Stimulated activated CD4-positive, alpha-beta T cell treated with anti-CD3 and anti-CD28 coated beads, Interleukin-1b, Interleukin-23, amount 100 ng/mL, for 24 hours (primary cell): ENCODE data around the gene LLGL2.
"Not testable (repeated sequence)": the region's sequence is repeated elsewhere in the genome, so short reads cannot be mapped to it uniquely, and the experiment has no call there.

Experiments used
- DNase-seq, 4 experiments: peaks; one replicate each; pipeline ENCODE4 v3.0.0-alpha.2; 2020; ENCODE audit warnings: low read depth in 4 of 4, low spot score in 1 of 4

LLGL2 gene, protein sequence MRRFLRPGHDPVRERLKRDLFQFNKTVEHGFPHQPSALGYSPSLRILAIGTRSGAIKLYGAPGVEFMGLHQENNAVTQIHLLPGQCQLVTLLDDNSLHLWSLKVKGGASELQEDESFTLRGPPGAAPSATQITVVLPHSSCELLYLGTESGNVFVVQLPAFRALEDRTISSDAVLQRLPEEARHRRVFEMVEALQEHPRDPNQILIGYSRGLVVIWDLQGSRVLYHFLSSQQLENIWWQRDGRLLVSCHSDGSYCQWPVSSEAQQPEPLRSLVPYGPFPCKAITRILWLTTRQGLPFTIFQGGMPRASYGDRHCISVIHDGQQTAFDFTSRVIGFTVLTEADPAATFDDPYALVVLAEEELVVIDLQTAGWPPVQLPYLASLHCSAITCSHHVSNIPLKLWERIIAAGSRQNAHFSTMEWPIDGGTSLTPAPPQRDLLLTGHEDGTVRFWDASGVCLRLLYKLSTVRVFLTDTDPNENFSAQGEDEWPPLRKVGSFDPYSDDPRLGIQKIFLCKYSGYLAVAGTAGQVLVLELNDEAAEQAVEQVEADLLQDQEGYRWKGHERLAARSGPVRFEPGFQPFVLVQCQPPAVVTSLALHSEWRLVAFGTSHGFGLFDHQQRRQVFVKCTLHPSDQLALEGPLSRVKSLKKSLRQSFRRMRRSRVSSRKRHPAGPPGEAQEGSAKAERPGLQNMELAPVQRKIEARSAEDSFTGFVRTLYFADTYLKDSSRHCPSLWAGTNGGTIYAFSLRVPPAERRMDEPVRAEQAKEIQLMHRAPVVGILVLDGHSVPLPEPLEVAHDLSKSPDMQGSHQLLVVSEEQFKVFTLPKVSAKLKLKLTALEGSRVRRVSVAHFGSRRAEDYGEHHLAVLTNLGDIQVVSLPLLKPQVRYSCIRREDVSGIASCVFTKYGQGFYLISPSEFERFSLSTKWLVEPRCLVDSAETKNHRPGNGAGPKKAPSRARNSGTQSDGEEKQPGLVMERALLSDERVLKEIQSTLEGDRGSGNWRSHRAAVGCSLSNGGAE

DNA sequence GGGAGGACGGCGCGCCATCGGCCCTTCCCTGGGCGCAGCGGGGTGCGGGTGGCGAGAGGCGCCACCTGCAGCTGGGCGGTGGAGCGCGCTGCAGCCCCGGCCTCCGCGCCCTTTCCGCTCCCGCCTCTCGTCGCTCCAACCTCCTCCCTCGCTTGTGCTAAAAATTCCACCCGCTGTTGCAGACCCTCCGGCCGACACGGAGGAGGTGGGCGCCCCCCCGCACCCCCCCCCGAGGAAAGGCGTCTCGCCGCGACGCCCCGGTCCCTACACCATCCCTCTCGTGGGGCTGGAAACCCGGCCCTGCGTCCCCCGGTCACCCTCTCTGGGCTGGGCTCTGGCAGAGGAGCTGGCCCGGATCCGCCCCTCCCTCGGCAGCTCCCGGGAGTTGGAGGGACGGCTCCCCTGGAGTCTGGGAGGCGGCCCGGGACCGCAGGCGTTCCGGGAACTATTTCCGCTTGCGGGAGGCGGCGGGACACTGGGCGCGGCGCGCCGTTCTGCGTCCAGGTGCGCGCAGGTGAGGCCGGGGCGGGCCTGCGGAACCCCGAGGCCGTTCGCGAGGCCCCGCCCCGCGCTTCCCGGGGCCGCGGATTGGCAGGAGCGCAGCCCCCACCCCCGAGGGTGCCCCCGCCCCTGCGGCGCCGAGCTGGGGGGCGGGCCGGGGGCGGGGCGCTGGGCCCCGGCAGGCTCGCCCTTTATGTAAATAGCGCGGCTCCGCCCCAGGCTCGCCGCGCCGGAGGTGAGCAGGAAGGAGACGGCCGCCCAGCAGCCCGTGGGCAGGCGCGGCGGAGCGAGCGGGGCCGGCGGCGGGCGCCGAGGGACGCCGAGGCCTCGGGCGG, at the start of gene LLGL2:
LLGL2 (plus strand) TSS at position 728 of the 836 bp plus-strand sequence. CDS start 17,730 bp downstream, outside the sequence.
- DNase-seq = peak; percentile 38 to 75 (median 54)

DNA sequence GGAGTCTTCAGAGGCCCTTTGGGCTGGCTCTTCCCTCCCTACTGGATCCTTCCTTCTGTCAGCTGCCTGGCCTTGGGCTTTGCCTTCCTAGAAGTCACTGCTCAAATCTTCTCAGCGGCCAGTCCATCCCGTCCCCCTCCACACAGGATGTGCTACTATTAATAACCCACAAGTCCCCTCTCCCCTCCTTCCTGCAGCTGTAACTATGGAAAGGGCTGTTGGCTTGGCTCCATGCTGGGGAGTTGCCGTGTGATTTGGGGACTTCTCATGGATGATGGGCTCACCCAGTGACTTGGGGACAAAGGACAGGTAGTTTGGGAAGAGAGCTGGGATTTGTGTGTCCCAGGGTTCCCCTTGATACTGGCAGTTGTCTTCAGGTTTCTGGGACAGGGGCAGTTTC, 49.6 kb upstream of the LLGL2 start:
- no peak for DNase-seq

DNA sequence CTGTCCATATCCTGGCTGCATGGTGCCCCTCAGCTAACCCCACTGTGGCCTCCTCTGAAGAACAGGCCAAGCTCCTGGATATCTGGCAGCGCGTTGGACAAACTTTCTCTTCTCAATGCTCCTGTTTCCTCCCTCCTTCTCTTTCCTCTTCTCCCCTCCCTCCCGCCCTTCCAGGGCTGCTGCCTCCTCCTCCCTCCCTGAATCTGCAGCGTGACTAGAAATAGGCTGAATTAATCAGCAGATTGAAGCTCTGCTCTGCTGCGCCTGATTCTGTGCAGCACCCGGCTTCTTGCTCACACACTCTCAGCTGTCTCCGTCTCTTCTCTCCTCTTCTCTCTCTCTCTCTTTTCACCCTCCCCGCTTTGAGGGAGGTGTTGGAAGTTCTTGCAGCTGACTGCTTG, 49.2 kb upstream of the LLGL2 start:
- no peak for DNase-seq

DNA sequence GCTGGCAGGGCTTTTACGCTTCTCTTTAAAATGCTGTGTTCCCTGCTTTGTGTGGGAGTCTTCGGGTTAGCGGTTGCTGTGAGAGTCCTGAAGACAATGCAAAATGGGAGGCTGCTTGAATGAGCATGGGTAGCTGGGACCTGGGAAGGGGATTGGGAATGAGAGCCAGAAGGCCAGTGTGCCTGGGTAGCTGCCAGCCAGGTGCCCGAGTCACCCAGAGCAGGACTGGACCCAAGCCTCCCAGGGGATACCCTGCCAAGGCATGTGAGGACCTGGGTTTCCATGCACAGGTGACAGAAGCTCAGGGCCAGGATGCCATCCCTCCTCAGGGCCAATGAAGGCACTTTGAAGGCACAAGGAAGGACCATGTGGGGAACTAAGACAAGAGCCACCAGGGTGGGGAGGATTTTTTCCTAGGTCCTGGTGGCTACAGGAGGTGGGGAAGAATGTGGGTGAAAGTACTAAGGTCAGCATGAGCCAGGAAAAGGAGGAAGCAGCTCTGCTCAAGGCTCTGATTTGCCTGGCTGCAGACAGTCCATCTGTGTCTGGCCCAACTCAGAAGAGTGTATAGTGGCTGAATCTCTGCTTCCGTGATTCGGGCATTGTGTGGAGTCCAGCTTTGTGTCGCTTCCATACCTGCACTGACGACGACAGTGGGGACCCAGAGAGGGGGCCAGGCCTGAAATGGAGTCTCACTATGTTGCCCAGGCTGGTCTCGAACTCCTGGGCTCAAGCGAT, 48.6 kb upstream of the LLGL2 start:
- DNase-seq = no peak

DNA sequence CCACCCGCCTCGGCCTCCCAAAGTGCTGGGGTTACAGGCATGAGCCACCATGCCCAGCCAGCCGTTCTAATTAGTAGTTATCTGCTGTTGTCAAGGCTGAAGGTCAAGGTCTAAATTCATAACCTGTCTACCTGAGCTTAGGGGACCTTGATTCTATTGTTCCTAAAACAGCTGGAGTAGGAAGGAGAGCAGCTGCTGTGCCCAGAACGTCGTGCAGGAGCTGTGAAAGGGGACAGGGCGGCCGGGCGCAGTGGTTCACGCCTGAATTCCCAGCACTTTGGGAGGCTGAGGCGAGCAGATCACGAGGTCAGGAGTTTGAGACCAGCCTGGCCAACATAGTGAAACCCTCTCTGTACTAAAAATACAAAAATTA, 48.0 kb upstream of the LLGL2 start:
- DNase-seq = not testable (repeated sequence)

DNA sequence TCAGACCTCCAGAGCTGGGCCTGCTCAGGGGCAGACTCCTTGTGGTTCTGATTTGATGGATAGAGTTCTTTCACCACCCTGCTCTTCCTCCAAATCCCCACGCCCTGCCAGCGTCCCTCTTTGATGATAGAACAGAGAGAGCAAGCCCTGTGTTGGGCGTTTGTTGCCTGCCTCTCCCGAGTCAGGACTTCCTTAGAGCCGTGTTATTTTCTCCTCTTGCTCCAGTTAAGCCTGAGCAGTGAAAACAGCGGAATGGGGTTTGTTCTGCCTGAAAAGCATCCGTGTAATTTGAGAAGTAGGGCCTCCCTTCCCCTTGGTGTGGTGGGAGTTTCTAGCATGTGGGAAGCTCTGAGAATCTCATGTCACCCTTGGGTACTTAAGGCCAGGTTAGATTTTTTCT, 47.0 kb upstream of the LLGL2 start:
- no peak for DNase-seq

DNA sequence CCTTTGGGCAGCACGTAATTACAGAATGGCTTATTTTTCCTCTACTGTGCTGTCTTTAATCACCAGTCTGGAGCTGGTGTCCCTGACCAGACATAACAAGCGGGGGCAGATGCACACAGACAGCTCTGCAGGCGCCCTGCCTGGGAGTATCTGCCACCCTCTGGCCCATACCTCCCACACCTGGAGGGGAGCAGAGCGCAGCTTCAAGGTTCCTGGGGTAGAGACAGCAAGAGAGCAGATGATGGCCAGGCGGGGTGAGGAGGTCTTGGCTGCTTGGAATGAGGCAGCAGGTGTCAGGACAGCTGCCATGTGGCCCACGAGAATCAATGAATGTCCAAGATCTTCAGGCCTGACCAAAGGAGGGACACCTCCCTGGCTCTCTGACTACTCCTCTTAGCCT, 45.2 kb upstream of the LLGL2 start:
- DNase-seq = no peak

DNA sequence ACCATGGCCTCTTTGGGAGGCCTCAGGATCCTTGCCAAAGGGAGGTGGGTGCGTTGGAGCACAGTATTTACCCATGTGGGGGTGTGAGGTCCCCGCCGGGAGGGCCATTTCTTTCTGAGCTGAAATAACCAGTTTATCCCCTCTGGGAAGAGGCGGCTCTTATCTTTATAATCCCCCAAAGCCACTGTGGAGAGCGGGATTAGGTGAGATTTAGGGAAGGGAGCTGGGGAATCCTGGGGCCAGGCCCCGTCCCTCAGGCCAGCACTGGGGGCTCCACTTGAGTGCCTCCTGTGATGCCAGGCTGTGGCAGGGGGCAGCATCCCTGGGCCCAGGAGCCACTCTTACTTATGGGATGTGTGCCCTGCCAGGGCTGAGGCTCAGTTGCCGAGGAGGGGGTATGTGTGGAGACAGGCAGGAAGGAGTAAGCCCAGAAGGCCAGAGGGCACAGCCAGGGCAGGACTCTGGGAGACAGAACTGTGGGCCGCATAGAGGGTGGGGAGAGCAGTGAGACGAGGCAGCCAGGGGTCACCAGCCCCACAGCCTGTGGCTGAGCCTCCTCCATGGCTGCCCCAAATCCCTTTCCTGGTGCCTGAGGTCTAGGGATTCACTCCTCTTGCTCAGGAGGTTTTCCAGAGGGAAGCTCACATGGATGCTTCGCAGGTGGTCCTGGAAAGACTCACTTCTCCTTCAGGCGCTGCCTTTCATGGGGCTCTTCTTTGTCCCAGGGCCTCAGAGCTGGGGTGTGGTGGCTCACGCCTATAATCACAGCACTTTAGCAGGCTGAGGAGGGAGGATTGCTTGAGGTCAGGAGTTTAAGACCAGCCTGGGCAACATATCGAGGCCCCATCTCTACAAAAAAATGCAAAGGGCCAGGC, 44.1 kb upstream of the LLGL2 start:
- no peak for DNase-seq

DNA sequence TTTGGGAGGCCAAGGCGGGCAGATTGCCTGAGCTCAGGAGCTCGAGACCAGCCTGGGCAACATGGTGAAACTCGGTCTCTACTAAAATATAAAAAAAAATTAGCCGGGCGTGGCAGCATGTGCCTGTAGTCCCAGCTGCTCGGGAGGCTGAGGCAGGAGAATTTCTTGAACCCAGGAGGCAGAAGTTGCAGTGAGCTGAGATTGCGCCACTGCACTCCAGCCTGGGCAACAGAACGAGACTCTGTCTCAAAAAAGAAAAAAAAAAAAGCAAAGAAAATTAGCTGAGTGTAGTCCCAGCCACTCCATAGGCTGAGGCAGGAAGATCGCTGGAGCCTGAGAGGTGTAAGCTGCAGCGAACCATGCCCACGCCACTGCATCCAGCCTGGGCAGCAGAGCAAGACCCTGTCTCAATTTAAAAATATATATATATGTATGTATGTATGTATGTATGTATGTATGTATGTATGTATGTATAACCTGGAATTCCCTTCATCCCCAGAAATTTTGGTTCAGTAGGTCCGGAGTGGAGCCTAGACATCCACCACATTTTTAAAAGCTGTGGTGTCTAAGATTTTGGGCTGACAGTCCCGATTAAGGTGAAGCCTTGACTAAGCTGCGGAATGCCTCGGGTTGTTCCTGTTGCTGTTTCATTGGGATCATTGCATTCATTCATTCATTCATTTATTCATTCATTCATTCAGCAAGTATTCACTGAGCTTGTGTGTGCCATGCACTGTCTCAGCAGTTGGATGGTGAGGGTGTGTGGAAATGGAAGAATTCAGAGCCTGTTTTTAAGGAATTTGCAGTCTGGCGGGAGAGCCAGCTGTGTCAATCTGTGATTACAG, 43.2 kb upstream of the LLGL2 start:
- DNase-seq = no peak

DNA sequence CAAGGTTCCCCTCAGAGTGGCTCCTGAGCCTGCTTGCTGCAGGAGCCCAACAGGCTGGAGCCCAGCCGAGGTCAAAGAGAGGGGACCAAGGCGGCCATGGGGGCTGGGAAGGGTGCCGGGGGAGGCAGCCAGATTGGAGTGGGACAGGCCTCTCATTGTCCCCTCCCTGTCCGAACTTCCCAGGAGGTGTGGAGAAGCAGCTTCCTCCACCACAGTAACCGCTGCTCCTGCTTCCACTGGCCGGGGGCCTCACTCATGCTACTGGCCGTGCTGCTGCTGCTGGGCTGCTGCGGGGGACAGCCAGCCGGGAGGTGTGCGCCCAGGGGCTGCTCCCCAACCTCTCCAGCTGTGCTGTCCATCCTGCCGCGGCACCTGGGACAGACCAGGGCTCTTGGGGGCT, 39.8 kb upstream of the LLGL2 start:
- DNase-seq = no peak

DNA sequence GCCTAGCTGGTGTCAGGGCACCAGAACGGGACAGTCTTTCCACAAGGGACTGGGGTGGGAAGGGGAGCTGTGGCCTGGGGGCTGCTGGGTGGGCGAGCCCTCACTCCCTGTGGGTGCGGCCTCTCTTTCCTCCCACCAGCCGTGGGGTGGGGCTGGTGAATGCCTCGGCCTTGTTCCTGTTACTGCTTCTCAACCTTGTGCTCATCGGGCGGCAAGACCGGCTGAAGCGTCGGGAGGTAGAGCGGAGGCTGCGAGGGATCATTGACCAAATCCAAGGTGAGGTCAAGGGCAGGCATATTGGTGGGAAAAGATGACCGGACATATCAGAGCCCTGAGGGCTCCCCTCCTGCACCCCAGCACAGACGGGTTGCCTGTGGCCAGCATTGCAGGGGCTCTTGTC, 39.3 kb upstream of the LLGL2 start:
- DNase-seq = no peak

DNA sequence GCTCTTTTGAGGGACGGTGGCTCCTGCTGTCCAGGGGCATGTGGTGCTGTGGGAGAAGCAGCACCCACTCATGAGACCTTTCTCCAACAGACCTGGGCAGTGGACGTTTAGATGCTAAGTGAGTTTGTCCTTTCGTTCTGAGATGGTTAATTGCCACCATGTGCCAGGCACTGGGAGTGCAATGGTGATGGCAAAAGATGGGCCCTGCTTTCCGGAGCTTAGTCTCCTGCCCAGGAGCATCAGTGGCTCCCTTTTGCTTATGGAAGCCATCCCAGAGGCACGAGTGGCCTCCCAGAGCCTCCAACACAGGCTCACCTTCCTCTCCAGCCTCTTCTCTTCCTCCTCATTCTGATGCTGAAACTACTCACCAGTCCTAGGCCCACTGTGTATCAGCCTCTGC, 38.5 kb upstream of the LLGL2 start:
- no peak for DNase-seq

DNA sequence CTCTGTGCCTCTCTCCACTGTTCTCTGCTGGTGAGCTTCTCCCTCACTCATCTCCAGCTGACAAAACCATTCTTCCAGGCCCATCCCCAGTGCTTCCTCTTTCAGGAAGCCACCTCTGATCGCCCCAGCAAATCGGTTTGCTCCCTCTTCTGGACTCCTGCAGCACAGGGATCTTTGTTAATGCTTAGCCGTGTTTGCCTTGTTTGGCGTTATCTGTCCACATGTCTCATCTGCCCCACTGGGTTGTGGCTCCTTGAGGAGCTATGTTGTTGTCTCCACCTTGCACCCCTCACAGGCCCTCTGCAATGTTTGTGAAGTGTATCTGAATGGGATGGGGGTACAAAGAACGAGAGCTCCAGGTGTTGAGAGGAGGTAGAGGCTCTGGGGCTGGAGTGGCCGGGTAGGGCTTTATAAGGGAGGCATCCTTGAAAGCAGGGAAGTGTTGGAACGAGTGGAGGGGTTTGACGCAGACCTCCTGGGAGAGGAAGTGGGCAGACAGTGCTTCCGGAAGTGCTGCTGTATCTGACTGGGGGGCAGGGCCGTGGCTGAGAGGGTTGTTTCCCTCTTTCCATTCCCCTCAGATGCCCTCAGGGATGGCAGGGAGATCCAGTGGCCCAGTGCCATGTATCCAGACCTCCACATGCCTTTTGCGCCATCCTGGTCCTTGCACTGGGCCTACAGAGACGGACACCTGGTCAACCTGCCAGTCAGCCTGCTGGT, 38.0 kb upstream of the LLGL2 start:
- peak in 3 of 4 experiments; percentile 7 to 12 (median 8) for DNase-seq

DNA sequence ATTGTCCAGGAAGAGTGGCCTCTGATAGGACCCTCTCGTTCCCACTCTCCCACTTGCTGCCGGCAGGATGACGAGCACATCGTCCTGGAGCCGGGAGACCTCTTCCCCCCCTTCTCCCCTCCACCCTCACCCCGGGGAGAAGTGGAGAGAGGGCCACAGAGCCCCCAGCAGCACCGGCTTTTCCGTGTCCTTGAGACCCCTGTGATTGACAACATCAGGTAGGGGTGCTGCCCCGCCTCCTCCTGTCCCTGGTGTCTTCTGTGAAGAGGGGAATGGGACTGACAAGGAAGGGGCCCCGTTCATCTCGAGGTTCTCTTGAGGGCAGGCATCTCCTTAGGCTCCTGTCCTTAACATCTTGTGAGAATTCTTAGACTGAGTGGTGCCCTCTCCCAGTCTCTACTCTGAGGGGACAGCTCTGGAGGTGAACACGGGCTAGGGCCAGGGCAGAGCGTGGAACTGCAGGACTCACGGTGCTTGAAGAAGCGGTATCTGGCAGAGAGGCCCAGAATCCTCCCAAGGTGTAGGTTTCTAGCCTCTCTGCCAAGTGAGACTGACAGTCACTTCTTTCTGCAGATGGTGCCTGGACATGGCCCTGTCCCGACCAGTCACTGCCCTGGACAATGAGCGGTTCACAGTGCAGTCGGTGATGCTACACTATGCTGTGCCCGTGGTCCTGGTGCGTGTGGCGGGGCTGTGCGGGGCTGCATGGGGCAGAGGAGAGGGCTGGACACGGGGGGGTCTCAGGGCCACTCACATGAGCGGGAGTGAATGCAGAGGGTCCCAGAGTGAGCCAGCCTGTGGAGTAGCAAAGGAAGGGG, 36.6 kb upstream of the LLGL2 start:
- no peak for DNase-seq

DNA sequence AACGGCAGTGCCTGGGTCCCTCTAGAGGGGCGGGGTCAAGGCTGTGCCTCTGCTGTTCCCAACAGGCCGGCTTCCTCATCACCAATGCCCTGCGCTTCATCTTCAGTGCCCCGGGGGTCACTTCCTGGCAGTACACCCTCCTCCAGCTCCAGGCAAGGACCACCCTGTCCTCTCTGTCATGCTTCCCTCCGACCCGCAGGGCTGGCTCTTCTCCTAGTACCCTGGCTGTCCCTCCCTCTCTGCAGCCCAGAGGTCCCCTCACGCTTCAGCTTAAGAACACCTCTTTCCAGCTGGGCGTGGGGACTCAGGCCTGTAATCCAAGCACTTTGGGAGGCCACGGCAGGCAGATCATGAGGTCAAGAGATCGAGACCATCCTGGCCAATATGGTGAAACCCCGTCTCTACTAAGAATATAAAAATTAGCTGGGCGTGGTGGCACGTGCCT, 36.0 kb upstream of the LLGL2 start:
- no peak for DNase-seq

DNA sequence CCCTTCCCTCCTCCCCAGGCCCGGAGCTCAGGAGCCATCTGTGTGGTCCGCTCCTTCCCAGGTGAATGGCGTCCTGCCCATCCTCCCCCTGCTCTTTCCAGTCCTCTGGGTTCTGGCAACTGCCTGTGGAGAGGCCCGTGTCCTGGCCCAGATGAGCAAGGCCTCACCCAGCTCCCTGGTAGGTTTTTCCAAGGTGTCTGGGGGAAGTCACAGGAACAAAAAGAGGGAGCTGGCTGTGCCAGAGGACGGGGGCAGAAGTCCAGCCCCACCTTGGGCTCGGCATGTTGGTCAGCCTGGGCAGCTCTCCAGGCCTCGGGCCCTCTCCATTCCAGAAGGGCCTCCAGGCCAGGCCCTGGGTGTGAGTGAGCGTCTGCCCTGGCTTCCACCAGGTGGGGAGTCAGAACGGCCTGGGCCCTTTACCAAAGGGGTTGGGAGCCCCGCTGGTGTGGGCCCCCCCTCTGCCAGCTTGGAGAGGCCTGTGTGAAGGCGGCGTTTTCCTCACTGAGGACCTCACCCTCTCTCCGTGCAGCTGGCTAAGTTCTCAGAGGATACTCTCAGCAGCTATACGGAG, 35.2 kb upstream of the LLGL2 start:
- no peak for DNase-seq
